Measurements from ENCODE around the gene ADRA2C.

DNA sequence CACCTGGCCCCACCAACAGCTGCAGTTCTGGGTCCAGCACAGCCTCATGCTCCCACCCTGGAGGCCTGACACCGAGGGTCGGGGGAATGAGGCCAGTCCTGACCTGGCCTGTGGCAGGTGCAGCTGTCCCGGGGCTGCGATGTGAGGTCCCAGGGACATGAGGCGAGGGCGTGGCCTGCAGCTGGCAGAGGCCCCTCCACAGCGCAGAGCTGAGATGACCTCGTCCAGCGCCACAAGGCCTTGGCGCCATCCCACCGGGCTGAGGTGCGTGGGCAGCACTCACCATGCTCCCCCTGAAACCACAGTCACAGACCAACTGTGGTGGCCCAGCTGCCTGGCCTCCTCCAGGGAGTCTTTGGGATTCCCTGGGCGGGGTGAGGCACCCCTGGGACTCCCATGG lies 26.6 kb upstream of the ADRA2C start:
- TF ChIP-seq, protein P1, sequence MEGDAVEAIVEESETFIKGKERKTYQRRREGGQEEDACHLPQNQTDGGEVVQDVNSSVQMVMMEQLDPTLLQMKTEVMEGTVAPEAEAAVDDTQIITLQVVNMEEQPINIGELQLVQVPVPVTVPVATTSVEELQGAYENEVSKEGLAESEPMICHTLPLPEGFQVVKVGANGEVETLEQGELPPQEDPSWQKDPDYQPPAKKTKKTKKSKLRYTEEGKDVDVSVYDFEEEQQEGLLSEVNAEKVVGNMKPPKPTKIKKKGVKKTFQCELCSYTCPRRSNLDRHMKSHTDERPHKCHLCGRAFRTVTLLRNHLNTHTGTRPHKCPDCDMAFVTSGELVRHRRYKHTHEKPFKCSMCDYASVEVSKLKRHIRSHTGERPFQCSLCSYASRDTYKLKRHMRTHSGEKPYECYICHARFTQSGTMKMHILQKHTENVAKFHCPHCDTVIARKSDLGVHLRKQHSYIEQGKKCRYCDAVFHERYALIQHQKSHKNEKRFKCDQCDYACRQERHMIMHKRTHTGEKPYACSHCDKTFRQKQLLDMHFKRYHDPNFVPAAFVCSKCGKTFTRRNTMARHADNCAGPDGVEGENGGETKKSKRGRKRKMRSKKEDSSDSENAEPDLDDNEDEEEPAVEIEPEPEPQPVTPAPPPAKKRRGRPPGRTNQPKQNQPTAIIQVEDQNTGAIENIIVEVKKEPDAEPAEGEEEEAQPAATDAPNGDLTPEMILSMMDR (conservative IDR thresholded peaks at IDR 0.05): no peak
- no peak for TF ChIP-seq ZFX (IDR thresholded peaks at IDR 0.05)
